WTC11 (cell line): ENCODE measurements around the gene LTBP1.

Experiments
- CREB1 ChIP-seq: sonication (generic); formaldehyde crosslinking; IDR thresholded peaks from 2 replicates; pipeline ENCODE4 v1.8.0; 2023; ENCODE audit warnings: mild to moderate bottlenecking, missing genetic modification reagents
- CREM ChIP-seq: sonication (generic); formaldehyde crosslinking; IDR thresholded peaks from 2 replicates; pipeline ENCODE4 v1.8.1; 2022; ENCODE audit warnings: mild to moderate bottlenecking, missing genetic modification reagents, moderate library complexity
- CTCF ChIP-seq: fragments of 200-600 bp; IDR thresholded peaks from 2 replicates; pipeline ENCODE4 v1.8.0; 2022; ENCODE audit warnings: antibody characterized with exemption
- KAT7 ChIP-seq: sonication (generic); formaldehyde crosslinking; IDR thresholded peaks from 2 replicates; pipeline ENCODE4 v1.8.1; 2023; ENCODE audit warnings: missing genetic modification reagents, mild to moderate bottlenecking, borderline replicate concordance
- NFYB ChIP-seq: sonication (generic); formaldehyde crosslinking; conservative IDR thresholded peaks from 2 replicates; pipeline ENCODE4 v1.8.0; 2022; ENCODE audit warnings: low read depth, missing genetic modification reagents
- NR3C1 ChIP-seq: sonication (generic); formaldehyde crosslinking; conservative IDR thresholded peaks from 2 replicates; pipeline ENCODE4 v1.8.1; 2023; ENCODE audit warnings: low read depth, mild to moderate bottlenecking, missing genetic modification reagents
- SMAD4 ChIP-seq: sonication (generic); formaldehyde crosslinking; IDR thresholded peaks from 2 replicates; pipeline ENCODE4 v1.8.0; 2022; ENCODE audit warnings: mild to moderate bottlenecking, missing genetic modification reagents
- SP1 ChIP-seq: sonication (generic); formaldehyde crosslinking; conservative IDR thresholded peaks from 2 replicates; pipeline ENCODE4 v1.8.1; 2022; ENCODE audit warnings: missing genetic modification reagents
- ZNF121 ChIP-seq: sonication (generic); formaldehyde crosslinking; IDR thresholded peaks from 2 replicates; pipeline ENCODE4 v1.8.0; 2023; ENCODE audit warnings: missing genetic modification reagents
- TF ChIP-seq, protein P1 (sequence below): sonication (generic); formaldehyde crosslinking; IDR thresholded peaks from 2 replicates; pipeline ENCODE4 v1.8.1; 2023; ENCODE audit warnings: mild to moderate bottlenecking, missing genetic modification reagents
- TF ChIP-seq, protein P2 (sequence below): sonication (generic); formaldehyde crosslinking; IDR thresholded peaks from 2 replicates; pipeline ENCODE4 v1.8.1; 2022; ENCODE audit warnings: mild to moderate bottlenecking, moderate library complexity, missing genetic modification reagents

GRCh38 chr2:33395034-33395433 lies 448.3 kb downstream of the LTBP1 start:
- TF ChIP-seq CREB1 (no peak), NFYB (CRISPR knock-in tag) (no peak), NR3C1 (CRISPR knock-in tag) (no peak), CREM (no peak), SP1 (CRISPR knock-in tag) (no peak), CTCF (no peak), ZNF121 (CRISPR knock-in tag) (no peak), KAT7 (CRISPR knock-in tag) (no peak), SMAD4 (no peak)
- TF ChIP-seq, protein P1, sequence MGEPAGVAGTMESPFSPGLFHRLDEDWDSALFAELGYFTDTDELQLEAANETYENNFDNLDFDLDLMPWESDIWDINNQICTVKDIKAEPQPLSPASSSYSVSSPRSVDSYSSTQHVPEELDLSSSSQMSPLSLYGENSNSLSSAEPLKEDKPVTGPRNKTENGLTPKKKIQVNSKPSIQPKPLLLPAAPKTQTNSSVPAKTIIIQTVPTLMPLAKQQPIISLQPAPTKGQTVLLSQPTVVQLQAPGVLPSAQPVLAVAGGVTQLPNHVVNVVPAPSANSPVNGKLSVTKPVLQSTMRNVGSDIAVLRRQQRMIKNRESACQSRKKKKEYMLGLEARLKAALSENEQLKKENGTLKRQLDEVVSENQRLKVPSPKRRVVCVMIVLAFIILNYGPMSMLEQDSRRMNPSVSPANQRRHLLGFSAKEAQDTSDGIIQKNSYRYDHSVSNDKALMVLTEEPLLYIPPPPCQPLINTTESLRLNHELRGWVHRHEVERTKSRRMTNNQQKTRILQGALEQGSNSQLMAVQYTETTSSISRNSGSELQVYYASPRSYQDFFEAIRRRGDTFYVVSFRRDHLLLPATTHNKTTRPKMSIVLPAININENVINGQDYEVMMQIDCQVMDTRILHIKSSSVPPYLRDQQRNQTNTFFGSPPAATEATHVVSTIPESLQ (CRISPR knock-in tag) = no peak
- TF ChIP-seq, protein P2, sequence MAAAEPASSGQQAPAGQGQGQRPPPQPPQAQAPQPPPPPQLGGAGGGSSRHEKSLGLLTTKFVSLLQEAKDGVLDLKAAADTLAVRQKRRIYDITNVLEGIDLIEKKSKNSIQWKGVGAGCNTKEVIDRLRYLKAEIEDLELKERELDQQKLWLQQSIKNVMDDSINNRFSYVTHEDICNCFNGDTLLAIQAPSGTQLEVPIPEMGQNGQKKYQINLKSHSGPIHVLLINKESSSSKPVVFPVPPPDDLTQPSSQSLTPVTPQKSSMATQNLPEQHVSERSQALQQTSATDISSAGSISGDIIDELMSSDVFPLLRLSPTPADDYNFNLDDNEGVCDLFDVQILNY (CRISPR knock-in tag) = no peak
